H9 (cell line): ENCODE measurements around the gene DNAH12. TPM values are rescaled to one million over a fixed set of nuclear protein-coding genes. Genes with fewer than 3 reads are reported as not detected.

Experiments
- DNase-seq: peaks from one replicate; pipeline ENCODE4 v3.0.0-alpha.2; 2017
- H2AFZ ChIP-seq: one replicate; pipeline ENCODE4 v1.6.1; 2013; ENCODE audit warnings: mild to moderate bottlenecking, low read length, control low read depth, moderate library complexity
- H2AK5ac ChIP-seq: 2 replicates; pipeline ENCODE4 v1.6.1; 2013; ENCODE audit warnings: low read length, control low read depth, mixed read lengths; ENCODE audit not compliant: insufficient read length
- H2BK120ac ChIP-seq: one replicate; pipeline ENCODE4 v1.6.1; 2013; ENCODE audit warnings: low read depth, mild to moderate bottlenecking, low read length, control low read depth, inconsistent platforms; ENCODE audit not compliant: poor library complexity, severe bottlenecking
- H2BK12ac ChIP-seq: 2 replicates; pipeline ENCODE4 v1.6.1; 2013; ENCODE audit warnings: low read length, control low read depth, mixed read lengths, low read depth; ENCODE audit not compliant: insufficient read length
- H2BK15ac ChIP-seq: 2 replicates; pipeline ENCODE4 v1.6.1; 2013; ENCODE audit warnings: low read depth, low read length, control low read depth
- H2BK20ac ChIP-seq: one replicate; pipeline ENCODE4 v1.6.1; 2013; ENCODE audit warnings: low read depth, mild to moderate bottlenecking, low read length, control low read depth, inconsistent platforms; ENCODE audit not compliant: poor library complexity, severe bottlenecking
- H2BK5ac ChIP-seq: 2 replicates; pipeline ENCODE4 v1.6.1; 2013; ENCODE audit warnings: low read length, control low read depth, mixed read lengths; ENCODE audit not compliant: insufficient read length
- H3K14ac ChIP-seq: 2 replicates; pipeline ENCODE4 v1.6.1; 2013; ENCODE audit warnings: low read length, control low read depth; ENCODE audit not compliant: insufficient read depth
- H3K18ac ChIP-seq: 2 replicates; pipeline ENCODE4 v1.6.1; 2013; ENCODE audit warnings: low read depth, mild to moderate bottlenecking, mixed read lengths, low read length, control low read depth; ENCODE audit not compliant: insufficient read length
- H3K23ac ChIP-seq: 2 replicates; pipeline ENCODE4 v1.6.1; 2013; ENCODE audit warnings: low read length, control low read depth, mixed read lengths, low read depth; ENCODE audit not compliant: insufficient read length
- H3K23me2 ChIP-seq: 2 replicates; pipeline ENCODE4 v1.6.1; 2013; ENCODE audit warnings: low read depth, mild to moderate bottlenecking, mixed read lengths, low read length, control low read depth; ENCODE audit not compliant: insufficient read length, poor library complexity, severe bottlenecking
- H3K27ac ChIP-seq: 2 replicates; pipeline ENCODE4 v1.5.1; 2013; ENCODE audit warnings: low read length, control low read depth, mixed read lengths, low read depth; ENCODE audit not compliant: insufficient read length
- H3K27me3 ChIP-seq: 2 replicates; pipeline ENCODE4 v1.6.1; 2013; ENCODE audit warnings: low read length, control low read depth, inconsistent platforms; ENCODE audit not compliant: insufficient read depth
- H3K4ac ChIP-seq: 2 replicates; pipeline ENCODE4 v1.6.1; 2013; ENCODE audit warnings: low read depth, mild to moderate bottlenecking, control low read depth, inconsistent platforms, low read length, moderate library complexity
- H3K4me1 ChIP-seq: 2 replicates; pipeline ENCODE4 v1.6.1; 2013; ENCODE audit warnings: low read length, control low read depth, inconsistent platforms; ENCODE audit not compliant: insufficient read depth
- H3K4me2 ChIP-seq: 2 replicates; pipeline ENCODE4 v1.6.1; 2013; ENCODE audit warnings: low read length, control low read depth, mixed read lengths; ENCODE audit not compliant: insufficient read length, insufficient read depth
- H3K56ac ChIP-seq: 2 replicates; pipeline ENCODE4 v1.6.1; 2013; ENCODE audit warnings: low read depth, mild to moderate bottlenecking, mixed read lengths, low read length, control low read depth; ENCODE audit not compliant: insufficient read length
- H3K79me1 ChIP-seq: 2 replicates; pipeline ENCODE4 v1.6.1; 2013; ENCODE audit warnings: low read depth, mild to moderate bottlenecking, moderate library complexity, low read length, control low read depth, inconsistent platforms; ENCODE audit not compliant: insufficient read depth, poor library complexity, severe bottlenecking
- H3K79me2 ChIP-seq: 2 replicates; pipeline ENCODE4 v1.6.1; 2013; ENCODE audit warnings: low read length, control low read depth, inconsistent platforms; ENCODE audit not compliant: insufficient read depth
- H3K9ac ChIP-seq: 2 replicates; pipeline ENCODE4 v1.6.1; 2013; ENCODE audit warnings: low read length, control low read depth, mixed read lengths; ENCODE audit not compliant: insufficient read length; ENCODE audit errors: extremely low read depth
- H3K9me3 ChIP-seq: one replicate; pipeline ENCODE4 v1.6.1; 2013; ENCODE audit warnings: low read depth, low read length, inconsistent platforms; ENCODE audit not compliant: control insufficient read depth
- H3T11ph ChIP-seq: one replicate; pipeline ENCODE4 v1.6.1; 2013; ENCODE audit warnings: mild to moderate bottlenecking, low read length, control low read depth, inconsistent platforms
- H4K20me1 ChIP-seq: one replicate; pipeline ENCODE4 v1.6.1; 2013; ENCODE audit not compliant: control insufficient read depth, insufficient read length, insufficient read depth
- H4K5ac ChIP-seq: 2 replicates; pipeline ENCODE4 v1.6.1; 2013; ENCODE audit warnings: low read depth, mild to moderate bottlenecking, mixed read lengths, low read length, control low read depth; ENCODE audit not compliant: insufficient read length
- H4K8ac ChIP-seq: replicated peaks from 2 replicates; pipeline ENCODE4 v1.6.1; 2013; ENCODE audit warnings: low read length, control low read depth, mixed read lengths, low read depth; ENCODE audit not compliant: insufficient read length
- H4K91ac ChIP-seq: 2 replicates; pipeline ENCODE4 v1.6.1; 2013; ENCODE audit warnings: low read depth, mild to moderate bottlenecking, moderate library complexity, mixed read lengths, low read length, control low read depth; ENCODE audit not compliant: insufficient read length
- H3K27ac Mint-ChIP-seq, 3 experiments: 2 replicates in 2 of 3; 3 replicates in 1 of 3; pipeline ENCODE4 v1.8.0; 2020 to 2021; ENCODE audit warnings: mixed read lengths in 3 of 3, mild to moderate bottlenecking in 1 of 3, moderate library complexity in 1 of 3
- H3K27me3 Mint-ChIP-seq: 2 replicates; pipeline ENCODE4 v1.8.0; 2021; ENCODE audit warnings: low read depth, mild to moderate bottlenecking, moderate library complexity, mixed read lengths
- H3K36me3 Mint-ChIP-seq, 3 experiments: 2 replicates in 2 of 3; 3 replicates in 1 of 3; pipeline ENCODE4 v1.8.0; 2020 to 2021; ENCODE audit warnings: low read depth in 3 of 3, mixed read lengths in 3 of 3; ENCODE audit not compliant: insufficient read depth in 1 of 3
- H3K4me1 Mint-ChIP-seq, 2 experiments: 2 replicates each; pipeline ENCODE4 v1.8.0; 2020; ENCODE audit warnings: mixed read lengths in 2 of 2
- H3K4me3 Mint-ChIP-seq, 2 experiments: 2 replicates in 1 of 2; 3 replicates in 1 of 2; pipeline ENCODE4 v1.8.0; 2020 to 2021; ENCODE audit warnings: mild to moderate bottlenecking in 2 of 2, mixed read lengths in 2 of 2, moderate library complexity in 1 of 2
- H3K9me3 Mint-ChIP-seq, 2 experiments: 2 replicates in 1 of 2; 3 replicates in 1 of 2; pipeline ENCODE4 v1.8.0; 2020; ENCODE audit warnings: mild to moderate bottlenecking in 2 of 2, mixed read lengths in 2 of 2, moderate library complexity in 1 of 2
- CTCF ChIP-seq: fragments of 200-600 bp; sonication (generic); conservative IDR thresholded peaks from 3 replicates; pipeline ENCODE4 v1.8.0; 2021; ENCODE audit warnings: antibody characterized with exemption, mild to moderate bottlenecking
- WGBS: extraction: QIAGEN DNeasy Blood & Tissue Kit; methylation state at CpG from one replicate; pipeline ENCODE4 v1.1.7; 2013; ENCODE audit warnings: missing lambda C conversion rate, low lambda C conversion rate, mixed read lengths; ENCODE audit not compliant: insufficient read length; ENCODE audit errors: extremely low coverage; 5-methylcytosine and 5-hydroxymethylcytosine counted together
- total RNA-seq: library from RNA; stranded (reverse); gene quantifications from 2 replicates; pipeline ENCODE4 v1.2.1, GENCODE V29; 2021

DNAH12 gene
- total RNA-seq, 1 experiment from 2014 or later = not detected

- Histone ChIP-seq H3K9me3 (no peaks in the 10 kb centered on the region), H3K18ac (no peak overlapping the region), H3K56ac (no peak overlapping the region), H3K4me1 (no peaks in the 10 kb centered on the region), H3K23me2 (no peaks in the 10 kb centered on the region), H3T11ph (no peak overlapping the region), H3K4me2 (no peak overlapping the region), H3K9ac (no peak overlapping the region), H2BK20ac (no peak overlapping the region), H4K5ac (no peak overlapping the region), H2BK5ac (no peak overlapping the region), H3K79me2 (no peaks in the 10 kb centered on the region), H4K20me1 (no peaks in the 10 kb centered on the region), H2AK5ac (no peak overlapping the region), H4K8ac (no peak overlapping the region), H2BK15ac (no peak overlapping the region), H3K4ac (no peak overlapping the region), H3K14ac (no peak overlapping the region), H2BK12ac (no peak overlapping the region), H3K27me3 (no peaks in the 10 kb centered on the region), H3K23ac (no peak overlapping the region), H3K79me1 (no peaks in the 10 kb centered on the region), H2BK120ac (no peak overlapping the region), H3K27ac (no peak overlapping the region), H4K91ac (no peak overlapping the region), H2AFZ (no peak overlapping the region)
- H3K36me3 Mint-ChIP-seq = no peaks in the 10 kb centered on the region
- H3K9me3 Mint-ChIP-seq = no peaks in the 10 kb centered on the region
- no peaks in the 10 kb centered on the region for H3K4me1 Mint-ChIP-seq
- WGBS = no CpG with 5 or more reads among the region's 3 CpGs
- H3K27ac Mint-ChIP-seq = no peak overlapping the region
- TF ChIP-seq CTCF = no peak
- peaks cover 2% of the 10 kb centered on the region; the same call in 1 of the 2 replicates for H3K27me3 Mint-ChIP-seq
- no peak overlapping the region for H3K4me3 Mint-ChIP-seq
- no peak for DNase-seq
Measured at GRCh38 chr3:57538465-57538864, 5.7 kb downstream of the DNAH12 start.
